Stimulated activated naive CD4-positive, alpha-beta T cell (primary cell): Measurements from ENCODE around the gene PPM1F.
"Not testable (repeated sequence)": the region's sequence is repeated elsewhere in the genome, so short reads cannot be mapped to it uniquely, and the experiment has no call there.

Source experiments
- DNase-seq, 6 experiments: peaks; one replicate each; lab custom pipeline; 2025; lab: John Stamatoyannopoulos, UW

The PPM1F gene

DNA sequence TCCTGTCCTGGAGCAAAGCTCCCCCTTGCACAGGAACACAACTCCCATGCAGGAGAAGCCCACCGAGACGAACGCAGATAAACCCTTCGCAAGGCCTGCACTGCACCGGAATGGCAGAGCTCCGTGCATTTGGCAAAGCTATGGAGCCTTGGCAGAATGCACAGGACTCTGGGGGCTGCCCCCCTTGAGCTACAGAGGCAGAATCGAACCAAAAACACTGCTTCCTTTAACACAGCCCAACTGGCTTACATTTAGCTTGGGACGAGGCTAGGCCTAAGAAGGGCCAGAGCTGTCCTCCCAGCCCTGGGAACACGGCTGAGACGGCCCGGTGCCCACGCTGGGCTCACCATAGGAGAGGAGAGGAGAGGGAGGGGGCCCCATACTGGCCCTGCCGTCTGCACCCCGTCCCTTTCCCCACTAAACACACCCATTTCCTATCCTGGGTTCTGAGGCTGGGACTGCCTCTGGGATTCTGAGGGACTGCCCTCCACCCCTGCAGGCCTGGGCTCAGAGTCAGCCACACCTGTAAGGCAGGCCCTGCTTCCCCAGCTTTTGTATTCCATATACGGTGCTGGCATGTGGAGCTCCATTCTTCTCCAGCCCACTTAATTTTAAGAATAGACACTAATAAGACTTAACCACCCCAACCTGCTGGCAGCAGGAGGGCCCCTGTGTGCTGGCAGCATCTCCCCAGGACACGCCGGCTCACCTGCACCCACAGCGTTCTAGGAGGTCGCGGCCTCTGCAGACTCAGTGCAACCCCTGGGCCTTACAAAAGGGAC, 32.9 kb downstream of the PPM1F start:
- DNase-seq = no peak

DNA sequence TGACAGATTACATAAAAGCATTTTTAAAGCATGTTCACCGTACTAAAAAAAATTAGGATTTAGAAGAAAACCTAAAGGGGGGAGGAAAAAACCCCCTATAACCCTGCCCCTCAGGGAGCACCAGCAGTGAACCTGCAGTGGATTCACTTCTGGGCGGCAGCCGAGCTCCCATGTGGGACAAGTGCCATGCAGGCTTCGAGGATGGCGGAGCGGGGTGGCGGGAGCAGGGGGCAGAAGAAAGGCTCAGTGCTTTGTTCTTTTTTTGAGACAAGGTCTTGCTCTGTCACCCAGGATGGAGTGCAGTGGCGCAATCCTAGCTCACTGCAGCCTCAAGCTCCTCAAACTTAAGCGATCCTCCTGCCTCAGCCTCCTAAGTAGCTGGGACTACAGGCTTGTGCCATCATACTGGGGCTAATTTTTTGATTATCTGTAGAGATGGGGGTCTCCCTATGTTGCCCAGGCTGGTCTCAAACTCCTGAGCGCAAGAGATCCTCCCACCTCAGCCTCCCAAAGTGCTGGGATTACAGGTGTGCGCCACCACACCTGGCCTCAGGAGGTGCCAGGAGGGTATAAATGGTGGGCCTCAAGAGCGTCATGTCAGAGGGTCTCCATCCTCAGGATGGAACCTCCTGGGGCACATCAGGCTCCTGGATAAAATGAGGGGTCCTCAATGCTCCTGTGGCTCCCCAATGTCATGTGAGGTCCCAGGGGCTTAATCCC, 34.0 kb downstream of the PPM1F start:
- DNase-seq = no peak

DNA sequence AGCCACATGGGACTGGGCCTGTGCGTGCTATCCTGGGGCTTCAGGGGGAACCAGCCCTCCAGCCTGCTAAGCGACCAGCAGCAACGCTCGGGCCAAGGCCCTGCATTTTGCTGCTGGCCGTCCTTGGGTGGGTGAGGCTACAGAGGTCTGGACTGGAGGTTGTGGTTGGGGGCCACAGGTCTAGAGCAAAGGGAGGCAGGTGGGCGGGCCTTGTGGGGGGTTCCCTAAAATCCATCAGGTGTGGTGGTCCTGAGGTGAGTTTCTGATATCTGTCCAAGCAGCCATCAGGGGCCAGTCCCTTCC, 34.7 kb downstream of the PPM1F start:
- no peak for DNase-seq

DNA sequence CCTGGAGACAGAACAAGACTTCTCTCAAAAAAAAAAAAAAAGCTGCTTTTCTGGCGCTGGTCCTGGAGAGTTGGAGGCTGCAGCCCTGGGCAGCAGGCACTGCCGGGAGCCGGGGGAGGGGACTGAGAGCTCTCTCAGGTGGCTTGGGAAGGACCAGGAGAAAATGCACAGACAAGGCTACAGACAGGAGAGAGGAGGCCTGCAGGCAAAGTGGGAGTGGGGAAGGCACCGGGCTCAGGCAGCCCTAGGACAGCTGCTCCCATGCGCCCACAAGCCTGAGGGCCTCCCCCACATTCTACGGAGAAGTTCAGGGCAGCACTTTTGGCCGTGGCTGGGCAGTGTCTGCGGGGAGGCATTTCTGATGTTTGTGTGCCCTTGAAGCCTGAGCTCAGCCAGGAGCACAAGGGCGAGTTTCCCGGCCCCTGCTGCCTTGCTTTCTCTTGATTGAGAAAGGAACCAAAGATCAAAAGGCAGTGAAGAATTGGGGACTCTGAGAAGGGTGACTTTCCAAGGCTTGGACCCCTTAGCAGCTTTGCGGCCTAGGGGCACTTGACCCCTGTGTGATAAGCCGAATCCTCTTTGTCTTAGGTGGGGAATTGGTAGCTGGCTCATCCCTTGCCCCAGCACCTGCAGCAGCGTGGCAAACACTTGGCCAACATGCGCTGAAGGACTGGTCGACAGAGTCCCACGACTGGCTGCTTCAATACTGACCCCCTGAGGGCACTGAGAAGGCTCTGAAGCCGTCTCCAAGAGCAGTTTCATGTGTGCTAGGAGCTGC, 35.3 kb downstream of the PPM1F start:
- no peak for DNase-seq

DNA sequence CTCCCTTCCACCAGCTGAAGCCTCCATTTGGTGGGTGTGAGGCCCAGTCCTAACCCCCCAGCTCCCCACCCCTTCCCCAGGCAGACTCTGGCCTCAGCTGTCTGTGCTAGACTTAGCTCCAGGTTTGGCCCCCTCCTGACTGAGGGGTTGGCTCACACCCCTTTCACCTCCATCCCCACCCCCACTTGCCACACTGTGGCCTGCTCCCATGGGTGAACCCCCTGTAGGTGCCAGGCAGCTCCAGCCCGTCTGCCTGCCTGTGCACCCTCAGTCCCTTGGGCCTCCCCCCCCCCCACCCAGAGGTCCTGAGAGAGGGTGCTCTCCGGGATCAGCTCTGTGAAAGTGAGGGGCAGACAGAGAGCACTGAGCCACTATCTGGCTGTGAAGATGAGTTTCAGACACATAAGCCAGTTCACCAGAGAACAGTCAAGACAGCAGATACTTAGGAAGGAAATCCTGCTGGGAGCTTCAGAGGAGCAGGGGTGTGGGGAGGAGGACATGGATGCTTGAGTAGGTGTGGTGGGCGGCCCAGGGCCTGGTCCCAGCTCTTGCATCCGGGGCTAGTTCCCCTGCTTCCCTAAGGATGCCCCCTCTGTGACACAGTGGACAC, 36.2 kb downstream of the PPM1F start:
- DNase-seq = no peak

DNA sequence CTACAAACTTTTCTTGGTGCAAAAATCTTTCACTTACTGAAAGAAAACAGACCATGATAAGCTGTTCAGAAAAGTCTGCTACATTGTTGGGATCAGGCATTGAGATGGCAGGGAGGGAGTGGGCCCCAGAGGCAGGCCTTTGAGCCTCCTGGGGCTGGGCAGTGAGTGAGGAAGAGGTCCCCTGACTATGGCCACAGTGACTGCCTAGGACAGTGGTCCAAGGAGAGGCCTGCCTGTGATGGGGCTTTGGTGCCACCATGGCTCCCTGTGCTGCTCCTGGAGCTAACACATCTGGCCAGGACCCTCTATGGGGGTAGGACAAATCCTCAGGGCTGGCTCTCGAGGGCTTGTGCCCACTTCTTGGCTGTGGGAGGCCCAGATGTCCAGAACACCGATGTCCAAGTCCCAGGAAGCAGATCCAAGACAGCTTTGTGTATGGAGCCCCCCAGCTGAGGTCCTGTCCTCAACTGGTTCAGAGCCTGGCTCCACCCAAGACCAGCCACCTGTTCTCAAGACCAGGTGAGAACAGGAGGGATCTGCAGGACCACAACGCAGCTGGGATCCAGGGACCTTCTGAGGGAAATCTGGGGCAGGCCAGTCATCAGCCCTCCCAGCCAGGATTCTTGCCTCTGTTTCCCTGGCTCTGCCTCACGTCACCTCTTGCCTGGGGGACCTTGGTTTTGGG, 36.9 kb downstream of the PPM1F start:
- DNase-seq = no peak

DNA sequence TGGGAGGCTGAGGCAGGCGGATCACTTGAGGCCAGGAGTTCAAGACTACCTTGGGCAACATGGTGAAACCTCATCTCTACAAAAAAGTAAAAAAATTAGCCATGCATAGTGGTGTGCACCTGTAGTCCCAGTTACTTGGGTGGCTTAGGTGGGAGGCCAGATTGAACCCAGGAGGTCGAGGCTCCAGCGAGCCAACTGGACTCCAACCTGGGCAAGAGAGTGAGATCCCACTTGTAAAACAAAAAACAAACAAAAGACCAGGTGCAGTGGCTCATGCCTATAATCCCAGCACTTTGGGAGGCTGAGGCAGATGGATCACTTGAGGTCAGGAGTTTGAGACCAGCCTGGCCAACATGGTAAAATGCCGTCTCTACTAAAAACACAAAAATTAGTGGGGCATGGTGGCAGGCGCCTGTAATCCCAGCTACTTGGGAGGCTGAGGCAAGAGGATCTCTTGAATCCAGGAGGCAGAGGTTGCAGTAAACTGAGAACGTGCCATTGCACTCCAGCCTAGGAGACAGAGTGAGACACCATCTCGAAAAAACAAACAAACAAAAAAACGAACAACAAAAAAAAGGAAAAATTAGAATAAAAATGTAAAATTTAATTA, 38.5 kb downstream of the PPM1F start:
- DNase-seq = not testable (repeated sequence)

DNA sequence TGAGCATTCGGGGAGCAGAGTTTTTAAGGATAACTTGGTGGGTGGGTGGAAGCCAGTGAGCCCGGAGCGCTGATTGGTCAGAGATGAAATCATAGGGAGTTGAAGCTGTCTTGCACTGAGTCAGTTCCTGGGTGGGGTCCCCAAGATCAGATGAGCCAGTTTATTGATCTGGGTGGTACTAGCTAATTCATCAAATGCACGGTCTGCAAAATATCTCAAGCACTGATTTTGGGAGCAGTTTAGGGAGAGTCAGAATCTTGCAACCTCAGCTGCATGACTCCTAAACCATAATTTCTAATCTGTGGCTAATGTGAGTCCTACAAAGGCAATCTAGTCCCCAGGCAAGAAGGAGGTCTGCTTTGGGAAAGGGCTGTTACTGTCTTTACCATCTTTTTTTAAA, 42.3 kb downstream of the PPM1F start:
- not testable (repeated sequence) for DNase-seq

DNA sequence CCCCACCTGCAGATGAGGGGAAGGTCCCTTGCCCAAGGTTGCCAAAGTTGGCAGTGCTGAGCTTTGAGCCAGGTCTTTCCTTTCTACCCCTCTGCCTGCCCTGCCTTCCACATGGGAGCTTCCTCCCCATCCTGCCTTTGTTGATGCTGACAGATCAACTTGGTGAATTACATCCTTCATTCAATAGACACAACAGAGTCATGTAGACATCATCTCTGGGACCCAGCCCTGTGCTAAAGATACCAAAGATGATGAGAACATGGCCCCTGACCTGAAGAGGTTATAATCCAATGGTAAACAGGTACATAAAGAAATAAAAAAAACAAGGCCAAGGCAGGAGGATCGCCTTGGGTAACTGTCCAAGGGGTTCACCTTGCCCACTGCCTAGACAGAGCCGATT, 42.8 kb downstream of the PPM1F start:
- DNase-seq = no peak

DNA sequence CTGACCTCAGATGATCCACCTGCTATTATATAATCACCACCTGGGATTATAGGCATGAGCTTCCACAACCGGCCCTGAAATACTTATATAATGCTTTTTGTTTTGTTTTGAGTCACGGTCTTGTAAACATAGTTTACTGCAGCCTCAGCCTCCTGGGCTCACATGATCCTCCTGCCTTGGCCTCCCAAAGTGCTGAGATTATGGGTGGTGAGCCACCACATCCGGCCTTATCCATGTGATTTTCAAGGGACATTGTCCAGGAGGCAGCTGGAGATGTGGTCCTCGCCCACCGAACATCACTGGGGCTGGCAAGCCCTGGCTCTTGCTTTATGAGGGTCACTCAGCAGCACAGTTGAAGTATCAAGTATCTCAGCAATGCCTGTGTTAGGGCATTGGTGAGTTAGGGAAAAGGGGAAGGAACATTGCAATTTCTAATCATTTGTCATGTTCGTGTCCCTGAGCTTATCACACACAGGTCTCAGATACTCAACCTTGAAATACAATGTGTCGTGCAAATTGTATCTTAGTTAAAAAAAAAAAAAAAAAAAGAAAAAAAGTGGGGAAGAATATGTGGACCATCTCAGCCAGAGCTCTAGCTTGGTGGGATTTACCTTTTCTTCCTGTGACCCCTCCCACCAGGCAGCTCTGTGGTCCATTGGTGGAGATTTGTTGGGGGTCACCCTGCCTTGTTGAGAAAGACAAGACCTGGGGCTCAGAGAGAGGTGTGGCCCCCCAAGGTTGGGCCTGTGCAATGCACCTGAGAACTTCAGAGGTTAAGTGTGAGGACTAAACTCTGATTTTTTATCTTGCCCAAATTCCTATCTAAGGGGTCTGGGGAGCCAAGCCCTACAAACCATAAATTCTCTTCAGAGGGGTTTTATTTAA, 44.8 kb downstream of the PPM1F start:
- no peak for DNase-seq

DNA sequence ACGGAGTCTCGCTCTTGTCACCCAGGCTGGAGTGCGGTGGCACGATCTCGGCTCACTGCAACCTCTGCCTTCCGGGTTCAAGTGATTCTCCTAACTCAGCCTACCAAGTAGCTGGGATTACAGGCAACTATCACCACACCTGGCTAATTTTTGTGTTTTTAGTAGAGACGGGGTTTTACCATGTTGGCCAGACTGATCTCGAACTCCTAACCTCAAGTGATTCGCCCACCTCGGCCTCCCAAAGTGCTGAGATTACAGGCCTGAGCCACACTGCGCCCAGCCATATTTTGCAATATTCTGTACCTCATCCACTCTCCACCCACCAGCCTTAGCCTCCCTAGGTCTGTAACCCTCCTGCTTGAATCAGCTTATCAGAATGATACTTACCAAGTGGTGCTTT, 47.4 kb downstream of the PPM1F start:
- DNase-seq = not testable (repeated sequence)

DNA sequence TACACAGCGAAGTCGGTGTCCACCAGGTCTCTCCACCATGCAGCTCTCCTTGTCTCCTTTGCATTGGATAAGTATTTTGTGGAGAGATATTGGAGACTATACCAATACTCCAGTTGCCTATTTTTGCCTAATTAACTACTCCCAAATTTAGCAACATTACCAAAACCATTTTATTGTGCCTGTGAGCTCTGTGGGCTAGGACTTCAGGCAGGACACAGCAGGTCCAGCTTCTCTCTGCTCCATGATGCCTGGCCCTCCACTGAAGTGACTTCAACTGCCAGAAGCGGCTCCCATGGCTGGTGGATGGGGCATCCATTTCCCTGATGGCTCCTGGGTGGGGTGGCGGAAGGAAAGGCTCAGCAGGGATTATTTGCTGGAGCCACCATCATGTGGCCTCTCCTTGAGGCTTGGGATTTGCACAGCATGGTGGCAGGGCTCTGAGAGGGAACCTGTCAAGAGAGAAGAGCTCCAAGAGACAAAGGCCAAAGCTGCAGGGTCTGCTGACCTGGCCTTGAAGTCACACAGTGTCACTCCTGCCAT, 48.3 kb downstream of the PPM1F start:
- DNase-seq = no peak

DNA sequence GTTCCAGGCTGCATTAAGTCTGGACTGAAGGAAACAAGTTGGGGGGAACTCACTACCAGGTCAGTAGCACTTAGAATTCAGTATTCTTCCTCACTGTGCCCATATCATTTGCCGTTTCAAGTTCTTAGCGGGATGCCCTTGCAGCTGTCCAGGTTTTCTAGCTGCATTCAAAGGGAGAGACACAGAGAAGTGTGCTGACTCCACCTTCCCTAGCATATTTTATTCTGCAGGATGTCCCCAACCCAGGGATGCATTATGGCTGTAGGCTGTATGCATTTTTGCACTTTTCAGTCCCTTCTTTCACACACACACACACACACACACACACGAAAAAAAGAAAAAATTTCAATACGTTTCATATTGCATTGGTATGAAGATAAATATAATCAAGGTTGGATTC, 49.4 kb downstream of the PPM1F start:
- DNase-seq = no peak

DNA sequence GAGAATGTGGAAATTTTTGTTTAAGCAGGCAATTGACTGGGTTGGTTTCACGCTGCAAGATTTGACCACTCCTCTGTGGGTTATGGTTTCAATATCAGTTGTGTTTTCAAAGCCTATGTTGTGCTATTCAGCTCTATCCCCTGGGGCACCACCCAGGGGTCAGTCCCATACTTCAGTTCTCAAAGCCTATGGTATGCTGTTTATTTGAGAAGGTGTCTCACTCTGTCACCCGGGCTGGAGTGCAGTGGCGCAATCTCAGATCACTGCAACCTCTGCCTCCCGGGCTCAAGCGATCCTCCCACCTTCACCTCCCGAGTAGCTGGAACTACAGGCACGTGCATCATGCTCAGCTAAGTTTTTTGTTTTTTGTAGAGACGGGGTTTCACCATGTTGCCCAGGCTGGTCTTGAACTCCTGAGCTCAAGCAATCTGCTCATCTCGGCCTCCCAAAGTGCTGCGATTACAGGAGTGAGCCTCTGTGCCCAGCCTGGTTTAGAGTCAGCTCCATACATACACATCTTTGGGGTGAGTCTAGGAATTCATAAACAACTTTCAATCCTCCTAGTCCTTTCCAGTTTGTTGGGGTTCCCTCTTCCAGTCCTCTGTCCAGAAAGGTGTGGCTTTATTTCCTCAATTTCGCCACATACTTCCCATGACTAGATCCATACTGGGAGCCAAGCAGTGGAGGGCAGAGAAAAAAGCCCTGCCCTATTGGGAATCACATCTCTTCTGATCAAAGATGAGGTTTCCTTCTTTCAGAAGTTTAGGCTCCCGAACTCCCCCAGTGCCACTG, 50.2 kb downstream of the PPM1F start:
- no peak for DNase-seq

DNA sequence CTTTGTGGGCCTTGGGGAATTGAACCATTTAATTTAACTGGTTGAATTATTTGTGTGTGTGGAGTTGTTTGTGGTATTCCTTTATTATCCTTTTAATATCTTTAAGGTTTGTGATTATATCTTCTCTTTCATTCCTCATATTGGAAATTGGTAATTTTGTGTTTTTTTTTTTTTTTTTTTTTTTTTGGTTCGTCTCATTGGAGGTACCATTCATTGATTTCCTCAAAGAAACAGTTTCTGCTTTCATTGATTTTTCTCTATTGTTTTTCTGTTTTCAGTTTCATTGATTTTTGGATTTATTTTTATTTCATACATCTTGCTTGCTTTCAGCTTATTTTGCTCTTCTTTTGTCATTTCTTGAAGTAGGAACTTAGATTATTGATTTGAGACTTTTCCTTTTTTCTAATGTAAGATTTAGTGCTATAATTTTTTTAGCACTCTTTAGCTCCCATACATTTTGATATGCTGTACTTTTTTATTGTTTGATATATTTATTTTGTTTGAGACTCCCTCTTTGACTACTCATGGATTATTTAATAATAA, 54.2 kb downstream of the PPM1F start:
- DNase-seq = no peak

DNA sequence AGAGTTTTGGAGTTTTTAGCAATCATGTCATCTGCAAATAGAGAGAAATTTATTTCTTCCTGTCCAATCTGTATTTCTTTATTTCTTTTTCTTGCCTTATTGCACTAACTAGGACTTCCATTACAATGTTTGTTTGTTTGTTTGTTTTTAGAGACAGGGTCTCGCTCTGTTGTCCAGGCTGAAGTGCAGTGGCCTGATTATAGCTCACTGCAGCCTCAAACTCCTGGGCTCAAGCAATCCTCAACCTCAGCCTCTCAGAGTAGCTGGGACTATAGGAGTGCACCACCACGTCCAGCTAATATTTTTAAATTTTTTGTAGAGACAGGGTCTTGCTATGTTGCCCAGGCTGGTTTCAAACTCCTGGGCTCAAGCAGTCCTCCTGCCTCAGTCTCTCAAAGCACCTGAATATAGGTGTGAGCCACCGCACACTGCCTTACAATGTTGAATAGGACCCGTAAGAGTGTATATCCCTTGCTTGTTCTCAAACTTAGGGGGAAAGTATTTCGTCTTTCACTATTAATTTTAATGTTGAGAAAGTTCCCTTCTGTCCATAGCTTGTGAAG, 55.6 kb downstream of the PPM1F start:
- no peak for DNase-seq

DNA sequence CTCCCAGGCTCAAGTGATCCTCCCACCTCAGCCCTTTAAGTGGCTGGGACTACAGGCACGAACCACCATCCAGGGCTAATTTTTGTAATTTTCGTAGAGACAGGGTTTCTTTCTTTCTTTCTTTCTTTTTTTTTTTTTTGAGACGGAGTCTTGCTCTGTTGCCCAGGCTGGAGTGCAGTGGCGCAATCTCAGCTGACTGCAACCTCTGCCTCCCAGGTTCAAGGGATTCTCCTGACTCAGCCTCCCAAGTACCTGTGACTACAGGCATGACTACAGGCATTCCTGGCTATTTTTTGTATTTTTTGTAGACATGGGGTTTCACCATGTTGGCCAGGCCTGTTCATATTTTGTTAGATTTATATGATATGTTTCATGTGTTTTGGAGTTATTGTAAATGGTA, 56.4 kb downstream of the PPM1F start:
- DNase-seq = not testable (repeated sequence)

DNA sequence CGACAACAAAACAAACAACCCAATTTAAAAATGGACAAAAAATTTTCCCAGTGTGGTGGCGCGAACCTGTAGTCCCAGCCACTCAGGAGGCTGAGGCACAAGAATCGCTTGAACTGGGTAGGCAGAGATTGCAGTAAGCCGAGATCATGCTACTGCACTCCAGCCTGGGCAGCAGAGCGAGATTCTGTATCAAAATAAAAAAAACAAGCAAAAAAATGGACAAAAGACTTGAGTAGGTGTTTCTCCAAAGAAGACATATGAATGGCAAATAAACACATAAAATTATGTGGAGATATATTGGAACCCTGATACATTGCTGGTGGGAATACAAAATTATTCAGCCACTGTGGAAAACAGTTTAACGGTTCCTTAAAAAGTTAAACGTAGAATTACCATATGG, 57.8 kb downstream of the PPM1F start:
- no peak for DNase-seq
